Measurements from ENCODE around the gene RAB7A.

- no peak for TF ChIP-seq POLR2A (IDR thresholded peaks at IDR 0.05; ENCODE audit: control extremely low read depth in 1 of 2, low read depth in 2 of 2, low read length in 2 of 2)
- no peak for TF ChIP-seq YY1 (IDR thresholded peaks at IDR 0.05; ENCODE audit: low read depth, low read length)
- no peak for TF ChIP-seq CEBPB (IDR thresholded peaks at IDR 0.05; ENCODE audit: low read depth, low read length)
These were observed 54.3 kb downstream of the RAB7A start for GRCh38 chr3:128780101-128780837.

All from H1 (cell line).